CD4-positive, alpha-beta T cell treated with Interleukin-4 for 4 hours (primary cell): ENCODE results near the gene CCDC136.

Experiments used
- DNase-seq: peaks from one replicate; pipeline ENCODE4 v3.0.0-alpha.2; 2020

Gene CCDC136

GRCh38 chr7:128865996-128866877 is 74.5 kb downstream of the CCDC136 start:
- DNase-seq = no peak

GRCh38 chr7:128867241-128867640 is 75.5 kb downstream of the CCDC136 start:
- no peak for DNase-seq

DNA sequence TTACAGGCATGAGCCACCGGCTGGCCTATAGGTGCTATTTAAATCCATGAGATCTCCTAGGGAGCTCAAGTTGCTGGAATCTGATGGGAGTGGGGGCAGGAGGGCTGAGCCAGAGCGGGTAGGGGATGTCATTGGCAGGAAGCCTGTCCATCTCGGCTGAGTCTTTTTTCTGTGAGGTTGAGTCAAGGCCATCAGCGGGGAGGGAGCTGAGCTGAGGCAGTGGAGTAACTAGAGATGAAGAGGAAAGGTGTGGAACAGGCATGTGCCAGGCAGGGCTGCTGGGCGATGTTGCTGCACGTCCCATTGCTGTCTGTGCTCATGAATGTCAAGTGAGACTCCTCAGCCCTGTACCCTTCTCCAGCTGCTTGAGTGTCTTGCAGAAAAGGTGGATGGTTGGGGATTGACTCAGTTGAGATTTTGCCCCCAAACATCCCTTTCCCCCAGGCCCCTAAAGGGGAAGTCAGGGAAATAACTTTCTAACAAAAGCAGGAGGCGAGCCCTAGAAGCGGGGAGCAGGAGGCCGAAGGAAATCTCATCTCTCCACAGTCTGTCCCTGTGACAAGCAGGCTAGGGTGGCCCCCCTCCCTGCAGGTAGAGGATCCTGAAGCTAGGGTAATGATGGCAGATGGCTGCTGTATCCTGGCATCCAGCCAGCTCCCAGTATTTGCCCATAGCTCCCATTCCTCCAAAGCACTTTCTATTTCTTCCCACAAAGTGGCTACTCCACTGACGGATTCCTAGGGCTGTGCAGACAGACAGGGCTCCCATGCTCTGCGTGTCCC is 76.3 kb downstream of the CCDC136 start:
- no peak for DNase-seq

DNA sequence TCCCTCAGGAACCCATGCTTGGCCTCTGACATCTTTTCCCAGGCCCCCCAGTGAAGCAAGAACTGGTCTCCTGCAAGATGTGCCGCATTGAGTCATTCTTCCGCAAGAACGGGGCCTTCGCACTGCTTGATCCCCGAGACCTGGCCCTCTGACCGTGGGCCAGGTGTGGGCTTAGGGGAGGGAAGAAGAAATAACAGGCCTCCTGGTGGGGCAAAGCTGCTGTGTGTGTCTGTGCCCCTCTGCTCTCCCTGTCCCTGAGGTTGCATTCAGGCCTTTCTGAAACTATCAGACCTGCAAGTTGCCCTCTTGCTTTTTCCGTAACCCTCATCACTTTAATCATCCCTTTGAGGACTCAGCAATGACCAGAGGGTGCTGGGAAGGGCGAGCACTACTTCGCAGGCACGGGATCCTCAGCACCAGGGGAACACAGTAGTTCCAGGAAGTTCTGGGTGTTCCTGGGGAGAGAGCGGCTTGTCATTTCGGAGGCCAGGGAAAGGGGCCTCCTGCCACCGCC is 76.9 kb downstream of the CCDC136 start:
- no peak for DNase-seq

- DNase-seq = peak; percentile 12
These were observed 77.6 kb downstream of the CCDC136 start for GRCh38 chr7:128869138-128869943.

- no peak for DNase-seq
These were observed 78.1 kb downstream of the CCDC136 start for GRCh38 chr7:128869944-128870285.

GRCh38 chr7:128871050-128871449 is 79.3 kb downstream of the CCDC136 start:
- no peak for DNase-seq
